AG20443 (cell line): ENCODE data around the gene ASXL1.
"Not testable (repeated sequence)": the region's sequence is repeated elsewhere in the genome, so short reads cannot be mapped to it uniquely, and the experiment has no call there.

Source experiments
- DNase-seq: peaks from one replicate; pipeline ENCODE4 v3.0.0; 2012; ENCODE audit warnings: low spot score, mixed read lengths

ASXL1 gene

DNA sequence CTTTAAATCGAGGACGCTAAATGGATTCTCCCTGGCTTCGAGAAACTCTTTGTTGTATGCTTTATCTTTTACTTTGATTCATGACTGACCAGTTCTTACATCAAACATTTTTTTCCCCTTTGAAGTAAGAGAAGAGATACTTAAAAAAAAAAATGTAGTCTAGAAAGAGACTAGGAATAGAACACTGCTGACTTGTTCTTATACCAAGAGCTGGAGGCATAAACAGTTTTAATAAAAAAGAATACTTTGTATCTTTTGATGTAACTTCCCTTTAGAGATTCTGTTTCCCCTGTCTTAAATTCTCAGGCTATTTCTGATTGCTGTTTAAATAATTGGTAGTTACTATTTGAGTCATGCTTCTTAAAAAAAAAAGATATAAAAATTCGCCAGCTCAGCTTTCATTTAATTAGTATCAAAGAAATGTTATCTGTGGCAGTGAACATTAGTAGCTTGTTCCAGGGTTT lies 4.8 kb downstream of the ASXL1 start:
- DNase-seq = no peak

DNA sequence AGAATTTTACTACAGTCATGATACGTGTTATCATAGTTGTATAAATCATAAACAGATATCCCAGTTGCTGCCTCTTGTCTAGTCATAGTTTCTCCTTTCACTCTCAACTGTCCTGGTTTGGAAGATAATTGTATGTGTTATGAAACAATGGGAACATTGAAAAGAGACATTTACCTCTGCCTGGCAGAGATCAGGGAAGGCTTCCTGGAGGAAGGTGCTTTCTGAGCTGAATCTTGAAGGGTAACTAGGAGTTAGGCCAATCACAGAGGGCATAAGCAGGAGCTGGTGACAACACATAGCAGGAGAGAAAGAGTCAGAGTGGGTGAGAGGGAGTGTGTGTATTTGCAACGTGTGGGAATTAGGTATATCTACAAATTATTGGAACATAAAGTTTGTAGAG lies 5.4 kb downstream of the ASXL1 start:
- DNase-seq = no peak

DNA sequence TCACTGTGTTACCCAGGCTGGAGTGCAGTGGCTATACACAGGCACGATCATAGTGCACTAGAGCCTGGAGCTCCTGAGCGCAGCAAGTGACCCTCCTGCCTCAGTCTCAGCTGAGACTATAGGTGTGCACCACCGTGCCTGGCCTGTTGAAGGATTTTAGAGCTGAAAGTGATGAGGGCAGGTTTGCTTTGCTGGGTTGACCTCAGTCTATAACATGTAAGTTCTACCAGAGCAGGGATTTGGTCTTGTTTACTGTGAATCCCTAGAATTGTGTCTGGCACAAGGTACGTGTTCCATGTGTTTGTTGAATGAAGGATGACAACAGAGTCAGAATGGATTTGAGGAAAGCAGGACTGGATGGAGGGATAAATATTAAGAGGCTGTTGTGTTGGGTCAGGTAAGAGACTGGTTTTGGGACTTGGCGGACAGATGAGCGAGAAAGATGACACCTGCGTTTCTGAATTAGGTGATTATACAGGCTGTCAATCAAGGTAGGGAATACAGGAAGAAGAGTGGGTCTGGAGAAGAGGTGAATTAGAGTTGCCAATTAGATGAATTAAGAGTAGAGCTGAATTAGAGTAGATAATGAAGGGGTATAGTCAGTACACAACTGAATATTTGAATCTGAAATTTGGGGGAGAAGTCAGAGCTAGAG lies 6.5 kb downstream of the ASXL1 start:
- DNase-seq = no peak

DNA sequence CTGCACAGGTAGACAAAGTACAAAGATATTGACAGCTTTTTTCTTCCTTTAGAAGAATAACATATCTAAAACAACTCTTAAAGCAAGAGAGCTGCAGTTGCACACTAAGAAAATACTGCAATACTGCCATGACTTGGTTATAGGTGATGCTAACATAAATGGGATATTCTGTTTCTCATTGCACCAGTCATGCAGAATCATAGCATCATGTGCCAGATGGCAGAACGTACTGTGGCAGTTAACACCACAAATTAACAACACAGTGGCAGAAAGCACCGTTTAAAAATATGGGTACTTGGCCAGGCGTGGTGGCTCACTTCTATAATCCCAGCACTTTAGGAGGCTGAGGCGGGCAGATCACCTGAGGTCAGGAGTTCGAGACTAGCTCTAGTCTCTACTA lies 7.4 kb downstream of the ASXL1 start:
- DNase-seq = no peak

DNA sequence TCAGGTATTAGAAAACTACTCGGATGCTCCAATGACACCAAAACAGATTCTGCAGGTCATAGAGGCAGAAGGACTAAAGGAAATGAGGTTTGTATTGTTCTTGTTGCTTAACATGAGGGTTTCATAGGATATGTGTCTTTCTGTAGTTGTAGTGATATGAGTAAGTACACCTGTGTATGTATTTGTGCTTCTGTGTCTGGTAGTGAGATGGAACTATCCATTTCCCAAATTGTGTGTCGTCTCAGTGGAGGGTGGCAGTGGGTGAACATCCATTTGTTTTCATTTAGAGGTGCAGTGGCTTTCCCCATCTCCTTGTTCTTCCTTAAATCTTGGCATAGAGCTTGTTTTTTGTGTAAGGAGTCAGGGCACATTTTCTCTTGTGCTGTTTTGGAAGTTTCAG lies 8.2 kb downstream of the ASXL1 start:
- no peak for DNase-seq

DNA sequence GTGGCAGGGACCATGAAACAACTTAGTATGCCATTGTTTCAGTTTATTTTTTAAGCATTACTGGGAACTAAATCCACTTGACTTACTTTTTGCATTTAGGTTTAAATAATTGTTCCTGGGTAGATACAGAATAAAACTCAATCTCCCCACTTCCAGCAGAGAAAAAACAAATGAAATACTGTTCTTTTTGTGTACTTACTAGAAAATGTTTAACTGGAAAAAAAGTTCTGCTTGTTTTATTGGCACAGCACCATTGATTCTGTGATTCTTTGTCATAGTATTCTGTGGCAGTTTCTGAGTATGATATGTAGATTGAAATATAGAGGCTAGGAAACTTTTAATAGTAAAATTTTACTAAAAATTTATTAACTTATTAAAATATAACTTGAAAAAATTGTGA lies 10.2 kb downstream of the ASXL1 start:
- no peak for DNase-seq

DNA sequence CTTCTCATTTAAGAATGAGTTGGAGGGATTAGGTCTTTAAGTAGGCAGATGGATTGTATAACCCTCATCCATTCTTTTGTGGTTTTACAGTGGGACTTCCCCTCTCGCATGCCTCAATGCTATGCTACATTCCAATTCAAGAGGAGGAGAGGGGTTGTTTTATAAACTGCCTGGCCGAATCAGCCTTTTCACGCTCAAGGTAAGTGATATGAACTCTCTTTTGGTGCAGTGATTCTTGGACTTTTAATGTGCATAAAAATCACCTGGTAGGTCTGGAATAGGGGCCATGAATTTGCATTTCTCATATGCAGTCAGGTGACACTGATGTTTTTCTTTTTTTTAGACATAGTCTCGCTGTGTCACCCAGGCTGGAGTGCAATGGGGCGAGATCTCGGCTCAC lies 10.8 kb downstream of the ASXL1 start:
- no peak for DNase-seq

DNA sequence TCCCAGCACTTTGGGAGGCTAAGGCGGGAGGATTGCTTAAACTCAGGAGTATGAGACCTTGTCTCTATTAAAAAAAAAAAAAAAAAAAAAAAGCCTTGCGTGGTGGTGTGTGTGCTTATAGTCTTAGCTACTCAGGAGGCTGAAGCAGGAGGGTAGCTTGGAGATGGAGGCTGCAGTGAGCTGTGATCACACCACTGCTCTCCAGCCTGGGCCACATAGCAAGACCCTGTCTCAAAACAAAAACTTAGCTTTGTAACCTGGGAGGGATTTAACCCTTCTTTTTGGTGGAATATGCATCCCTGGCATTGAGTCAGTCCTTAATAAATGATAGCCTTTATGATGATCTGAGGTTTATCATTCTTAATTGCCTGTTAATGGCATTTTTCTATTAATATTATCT lies 12.8 kb downstream of the ASXL1 start:
- no peak for DNase-seq

DNA sequence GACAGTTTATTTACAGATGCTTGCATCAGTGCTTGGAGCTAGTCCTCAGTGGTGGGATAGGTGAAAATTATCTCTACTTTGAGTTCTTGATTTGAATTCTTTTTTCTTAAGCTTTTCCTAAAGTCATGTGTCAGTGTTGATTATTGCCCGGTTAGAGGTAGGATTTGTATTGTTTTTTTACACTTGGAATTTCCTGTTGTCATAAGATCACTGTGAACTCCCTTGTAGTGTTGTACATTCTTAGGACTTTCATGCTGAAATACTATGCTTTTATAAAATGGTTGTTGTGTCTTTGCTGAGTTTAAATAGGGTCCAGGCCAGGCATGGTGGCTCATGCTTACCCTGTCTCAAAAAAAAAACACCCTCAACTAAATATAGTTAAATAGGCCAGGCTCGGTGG lies 20.3 kb downstream of the ASXL1 start:
- no peak for DNase-seq

DNA sequence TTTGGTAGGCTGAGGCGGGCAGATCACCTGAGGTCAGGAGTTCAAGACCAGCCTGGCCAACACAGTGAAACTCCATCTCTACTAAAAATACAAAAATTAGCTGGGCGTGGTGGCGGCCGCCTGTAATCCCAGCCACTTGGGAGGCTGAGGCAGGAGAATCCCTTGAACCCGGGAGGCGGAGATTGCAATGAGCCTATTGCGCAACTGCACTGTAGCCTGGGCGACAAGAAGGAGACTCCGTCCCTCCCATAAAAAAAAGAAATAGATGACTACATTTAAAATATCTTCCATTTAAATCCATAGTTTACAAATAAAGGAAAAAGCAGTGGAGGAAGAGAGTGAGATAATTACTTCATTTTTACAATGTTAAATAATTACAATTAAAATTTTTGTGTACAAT lies 21.9 kb downstream of the ASXL1 start:
- DNase-seq = not testable (repeated sequence)

DNA sequence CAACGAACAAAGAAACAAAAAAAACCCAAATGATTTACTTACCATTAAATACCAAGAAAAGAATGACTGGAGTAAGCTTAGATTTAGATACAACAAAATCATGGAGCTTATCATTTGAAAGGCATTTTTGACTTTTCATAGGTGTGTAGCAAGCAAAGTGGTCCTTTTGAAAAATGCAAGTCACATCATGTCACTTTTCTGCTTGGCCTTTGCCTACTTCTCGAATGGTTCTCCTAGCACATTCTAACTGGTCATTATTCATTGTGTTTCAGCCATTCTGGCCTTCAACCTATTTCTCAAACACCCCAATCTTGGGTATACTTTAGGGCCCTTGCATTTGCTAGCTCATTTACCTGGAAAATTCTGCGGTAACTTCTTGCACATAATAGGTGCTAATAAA lies 22.6 kb downstream of the ASXL1 start:
- DNase-seq = no peak

DNA sequence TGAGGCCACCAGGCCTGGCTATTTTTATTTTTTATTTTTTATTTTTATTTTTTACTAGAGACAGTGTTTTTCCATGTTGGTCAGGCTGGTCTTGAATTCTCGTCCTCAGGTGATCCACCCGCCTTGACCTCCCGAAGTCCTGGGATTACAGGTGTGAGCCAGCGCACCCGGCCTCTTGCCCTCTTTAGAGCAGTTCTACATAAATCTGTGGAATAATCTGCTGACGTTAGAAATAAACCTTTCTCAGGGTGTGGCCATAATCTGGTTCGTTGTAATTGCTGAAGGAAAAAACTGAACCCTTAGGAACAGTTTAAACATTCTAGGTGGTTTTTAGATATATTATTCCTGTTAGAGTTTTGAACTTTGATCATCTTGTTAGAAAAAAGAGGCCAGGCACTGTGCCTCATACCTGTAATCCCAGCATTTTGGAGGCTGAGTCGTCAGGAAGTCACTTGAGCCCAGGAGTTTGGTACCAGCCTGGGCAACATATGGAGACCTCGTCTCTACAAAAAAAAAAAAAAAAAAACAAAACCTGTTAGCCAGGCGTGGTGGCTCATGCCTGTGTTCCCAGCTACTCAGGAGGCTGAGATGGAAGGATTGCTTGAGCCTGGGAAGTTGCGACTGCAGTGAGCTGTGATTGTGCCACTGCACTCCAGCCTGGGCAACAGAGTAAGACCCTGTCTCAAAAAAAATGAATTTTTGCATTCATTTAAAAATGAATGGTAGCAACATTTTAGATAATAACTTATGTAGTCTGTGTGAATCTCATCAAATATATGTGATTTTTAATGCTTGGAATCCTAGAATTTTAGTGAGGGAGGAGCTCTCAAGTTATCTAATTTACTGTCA lies 24.2 kb downstream of the ASXL1 start:
- DNase-seq = no peak

DNA sequence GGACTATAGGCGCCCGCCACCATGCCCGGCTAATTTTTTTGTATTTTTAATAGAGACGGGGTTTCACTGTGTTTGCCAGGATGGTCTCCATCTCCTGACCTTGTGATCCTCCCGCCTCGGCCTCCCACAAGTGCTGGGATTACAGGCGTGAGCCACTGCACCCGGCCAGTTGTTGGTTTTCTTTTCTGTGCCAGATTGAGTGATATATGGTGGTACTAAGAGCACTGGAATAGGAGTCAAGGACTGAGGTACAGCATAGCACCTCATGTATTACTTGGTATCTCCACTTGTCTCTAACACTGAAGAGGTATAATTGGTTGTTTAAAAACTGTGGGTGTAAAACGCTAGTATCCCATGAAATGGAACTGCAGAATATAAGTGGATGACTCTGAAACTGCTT lies 25.3 kb downstream of the ASXL1 start:
- DNase-seq = not testable (repeated sequence)

DNA sequence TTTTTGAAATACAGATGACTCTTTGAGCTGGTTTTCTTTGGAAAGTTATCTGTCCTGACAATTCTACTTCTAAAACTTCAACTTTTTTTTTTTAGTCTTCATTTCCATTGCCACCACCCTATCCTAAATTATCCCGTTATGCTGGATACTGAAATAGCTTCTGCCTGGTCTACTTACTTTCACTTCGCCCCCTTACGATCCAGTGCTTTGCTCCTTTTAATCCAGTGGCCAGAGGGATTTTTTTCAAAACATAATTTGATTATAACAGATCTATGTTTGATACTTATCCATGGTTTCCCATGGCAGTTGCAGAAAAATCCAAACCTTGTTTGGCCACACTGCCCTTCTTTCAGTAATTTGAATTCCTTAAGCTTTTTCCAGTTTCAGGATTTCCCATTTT lies 27.4 kb downstream of the ASXL1 start:
- no peak for DNase-seq

DNA sequence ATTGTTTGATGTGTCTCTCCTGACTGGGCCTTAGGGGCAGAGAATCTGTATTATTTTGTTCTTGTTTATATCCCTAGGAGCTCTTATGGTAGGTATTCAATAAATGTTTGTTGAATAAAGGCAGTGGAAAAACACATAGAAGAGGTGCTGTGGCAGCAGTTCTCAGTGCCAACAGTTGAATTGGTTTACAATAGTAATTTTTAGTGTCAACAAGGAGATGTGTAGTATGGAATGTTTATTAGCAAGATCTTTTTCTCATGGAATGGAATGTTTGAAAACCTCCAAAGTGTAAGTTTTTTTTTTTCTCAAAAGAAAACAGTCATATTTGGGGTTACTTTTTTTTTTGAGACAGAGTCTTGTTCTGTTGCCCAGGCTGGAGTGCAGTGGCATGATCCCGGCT lies 28.0 kb downstream of the ASXL1 start:
- DNase-seq = no peak

DNA sequence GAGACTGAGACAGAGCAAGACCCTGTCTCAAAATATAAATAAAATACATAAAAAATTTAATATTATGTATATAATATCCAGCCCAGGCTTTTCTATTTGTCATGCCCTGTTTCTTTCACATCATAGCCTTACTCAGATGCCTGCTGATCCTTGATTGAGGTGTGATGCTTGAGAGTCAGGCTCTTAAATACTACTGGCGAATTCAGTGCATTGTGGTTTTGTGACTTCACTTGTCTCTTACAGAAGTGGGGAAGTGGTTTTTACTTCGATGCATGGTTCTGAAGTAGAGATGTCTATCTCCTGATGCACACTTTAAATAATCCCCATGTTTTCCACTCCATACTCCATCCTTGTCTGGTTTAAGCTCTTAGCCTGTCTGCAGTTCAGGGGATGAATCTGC lies 29.1 kb downstream of the ASXL1 start:
- no peak for DNase-seq

DNA sequence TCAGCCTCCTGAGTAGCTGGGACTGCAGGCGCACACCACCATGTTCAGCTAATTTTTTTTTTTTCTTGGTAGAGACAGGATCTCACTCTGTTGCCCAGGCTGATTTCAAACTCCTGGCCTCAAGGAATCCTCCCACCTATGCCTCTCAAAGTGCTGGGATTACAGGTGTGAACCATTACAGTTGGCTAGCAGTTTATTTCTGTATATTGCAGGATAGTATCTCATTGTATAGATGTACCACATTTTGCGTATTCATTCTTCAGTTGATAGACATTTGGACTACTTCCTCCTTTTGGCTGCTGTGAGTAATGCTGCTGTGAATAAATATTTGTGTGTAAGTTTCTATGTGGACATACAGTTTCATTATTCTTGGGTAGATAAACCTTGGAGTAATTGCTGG lies 32.9 kb downstream of the ASXL1 start:
- DNase-seq = no peak

DNA sequence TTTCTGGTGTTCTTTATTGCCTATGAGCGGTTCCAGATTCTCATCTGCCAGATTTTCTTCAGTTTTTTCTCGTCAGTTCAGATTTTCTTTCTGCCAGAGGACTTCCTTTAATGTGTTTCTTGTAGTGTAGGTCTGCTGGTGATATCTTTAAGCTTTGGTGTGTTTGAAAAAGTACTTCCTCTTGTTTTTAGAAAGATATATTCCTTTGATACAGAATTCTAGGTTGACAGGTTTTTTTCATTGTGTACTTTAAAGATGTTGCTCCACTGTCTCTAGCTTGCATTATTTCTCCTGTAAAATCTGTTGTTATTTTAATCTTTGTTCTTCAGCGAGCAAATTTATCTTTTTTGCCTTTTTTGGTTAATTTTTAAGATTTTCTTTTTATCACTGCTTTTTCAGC lies 36.9 kb downstream of the ASXL1 start:
- no peak for DNase-seq

DNA sequence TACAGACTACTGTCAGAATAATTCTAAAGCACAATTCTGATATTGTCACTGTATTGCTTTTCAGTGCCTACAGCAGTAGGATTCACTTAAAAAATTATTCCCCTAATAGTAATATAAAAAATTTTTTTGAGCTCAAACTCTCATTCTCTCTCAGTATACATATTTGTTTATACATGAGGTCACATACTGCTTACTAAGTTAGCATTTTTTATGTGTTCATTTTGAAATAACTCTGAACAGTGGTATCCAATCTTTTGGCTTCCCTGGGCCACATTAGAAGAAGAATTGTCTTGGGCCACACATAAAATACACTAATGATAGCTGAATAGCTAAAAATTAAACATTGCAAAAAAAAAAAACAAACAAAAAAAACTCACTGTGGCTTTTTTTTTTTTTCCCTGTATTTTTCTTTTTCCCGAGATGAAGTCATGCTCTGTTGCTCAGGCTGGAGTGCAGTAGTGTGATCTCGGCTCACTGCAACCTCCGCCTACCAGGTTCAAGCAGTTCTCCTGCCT lies 38.6 kb downstream of the ASXL1 start:
- no peak for DNase-seq

DNA sequence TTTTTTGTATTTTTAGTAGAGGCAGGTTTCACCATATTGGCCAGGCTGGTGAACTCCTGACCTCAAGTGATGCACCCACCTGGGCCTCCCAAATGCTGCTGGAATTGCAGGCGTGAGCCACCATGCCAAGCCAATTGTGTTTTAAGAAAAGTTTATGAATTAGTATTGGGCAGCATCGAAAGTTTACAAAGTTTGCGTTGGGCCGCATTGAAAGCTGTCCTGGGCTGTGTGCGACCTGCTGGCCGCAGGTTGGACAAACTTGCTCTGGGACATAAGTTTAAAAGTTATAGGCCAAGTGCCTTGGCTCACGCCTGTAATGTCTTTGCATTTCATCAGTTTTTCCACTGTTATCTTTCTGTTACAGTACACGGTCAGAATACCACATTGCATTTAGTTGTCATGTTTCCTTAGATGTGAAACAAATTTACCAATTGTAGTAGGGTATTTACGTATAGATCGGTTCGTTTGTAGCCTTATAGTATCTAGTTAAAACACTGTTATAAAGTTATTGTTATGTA lies 39.5 kb downstream of the ASXL1 start:
- no peak for DNase-seq

DNA sequence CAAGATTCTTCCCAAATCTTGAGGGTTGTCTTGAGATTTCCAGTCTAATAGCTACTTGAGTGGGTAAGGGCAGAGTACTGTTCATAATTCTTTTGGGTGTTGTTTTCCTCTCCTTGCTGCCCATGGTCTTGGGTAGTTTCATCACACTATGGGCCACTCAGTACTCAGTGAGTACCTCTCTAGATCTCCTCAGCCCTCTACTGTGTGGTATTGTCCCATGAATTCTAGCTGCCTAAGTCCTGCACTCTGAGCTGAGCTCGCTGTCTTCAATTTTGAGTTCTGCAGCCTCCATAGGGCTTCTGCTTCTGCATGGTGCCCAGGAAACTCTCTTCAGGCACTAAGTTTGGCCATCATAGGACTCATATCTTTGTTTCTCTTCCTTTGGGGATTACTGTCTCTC lies 42.3 kb downstream of the ASXL1 start:
- DNase-seq = no peak

DNA sequence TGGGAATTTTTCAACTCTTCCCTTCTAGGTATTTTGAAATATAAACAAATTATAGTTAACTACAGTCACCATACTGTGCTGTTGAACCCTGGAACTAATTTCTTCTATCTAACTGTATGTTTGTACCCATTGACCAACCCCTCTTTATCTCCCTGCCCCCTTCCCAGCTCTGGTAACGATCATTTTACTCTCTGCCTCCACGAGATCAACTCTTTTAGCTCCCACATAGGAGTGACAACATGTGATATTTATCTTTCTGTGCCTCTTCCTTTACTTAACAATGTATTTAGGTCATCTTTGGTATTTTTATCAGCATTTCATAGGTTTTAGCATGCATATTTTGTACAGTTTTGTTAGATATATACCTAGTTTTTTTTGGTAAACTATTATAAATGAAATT lies 45.9 kb downstream of the ASXL1 start:
- no peak for DNase-seq

DNA sequence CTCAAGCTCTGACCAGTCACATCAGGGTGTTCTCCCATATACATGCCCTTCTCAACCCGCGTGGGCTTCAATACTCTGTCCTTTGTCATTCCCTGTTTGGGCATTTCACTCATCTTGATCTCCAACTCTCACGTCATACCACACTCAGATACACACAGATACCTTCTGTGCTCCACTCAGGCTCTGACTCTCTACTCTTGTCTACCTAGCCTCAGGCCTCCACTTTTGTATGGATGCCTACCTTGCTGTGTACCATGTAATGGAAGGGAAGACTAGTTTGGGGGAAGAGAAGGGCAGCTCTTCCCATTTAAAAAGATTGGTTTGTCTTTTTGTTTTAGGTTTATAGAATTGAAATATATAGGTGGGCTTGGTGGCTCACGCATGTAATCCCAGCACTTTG lies 48.6 kb downstream of the ASXL1 start:
- no peak for DNase-seq
